HepG2 (cell line): ENCODE measurements around the gene FGD2. TPM values are rescaled to one million over a fixed set of nuclear protein-coding genes. Genes with fewer than 3 reads are reported as not detected.

Experiments used
- ARNTL ChIP-seq: sonication (generic); formaldehyde crosslinking; IDR thresholded peaks from 2 replicates; pipeline ENCODE4 v1.4.0; 2020; ENCODE audit warnings: mild to moderate bottlenecking, missing genetic modification reagents
- CHD4 ChIP-seq: fragments of 200-600 bp; sonication (generic); IDR thresholded peaks from 2 replicates; pipeline ENCODE4 v1.7.0; 2017; ENCODE audit warnings: mild to moderate bottlenecking, low read length, borderline replicate concordance
- ERF ChIP-seq: IDR thresholded peaks from 2 replicates; pipeline ENCODE4 v1.6.1; 2018; ENCODE audit warnings: missing biosample characterization, missing genetic modification reagents
- FOXC1 ChIP-seq: sonication (generic); formaldehyde crosslinking; IDR thresholded peaks from 2 replicates; pipeline ENCODE4 v1.8.0; 2022; ENCODE audit warnings: mild to moderate bottlenecking, missing genetic modification reagents, borderline replicate concordance
- GATAD2A ChIP-seq: IDR thresholded peaks from 2 replicates; pipeline ENCODE4 v1.6.1; 2016
- HMGA1 ChIP-seq: sonication (generic); formaldehyde crosslinking; conservative IDR thresholded peaks from 2 replicates; pipeline ENCODE4 v1.4.0; 2020; ENCODE audit warnings: missing genetic modification reagents
- NFATC3 ChIP-seq: sonication (generic); formaldehyde crosslinking; IDR thresholded peaks from 2 replicates; pipeline ENCODE4 v1.5.1; 2020; ENCODE audit warnings: mild to moderate bottlenecking, missing genetic modification reagents
- NR2F6 ChIP-seq, 2 experiments: IDR thresholded peaks; 2 replicates each; pipeline ENCODE4 v1.6.1; 2016; ENCODE audit warnings: antibody characterized with exemption in 1 of 2, mild to moderate bottlenecking in 1 of 2
- PAX8 ChIP-seq: sonication (generic); formaldehyde crosslinking; IDR thresholded peaks from 2 replicates; pipeline ENCODE4 v1.8.0; 2022; ENCODE audit warnings: mild to moderate bottlenecking, missing genetic modification reagents, borderline replicate concordance
- SPEN ChIP-seq: sonication (generic); formaldehyde crosslinking; IDR thresholded peaks from 2 replicates; pipeline ENCODE4 v1.5.1; 2020; ENCODE audit warnings: low read depth, mild to moderate bottlenecking, missing genetic modification reagents
- SYNCRIP ChIP-seq: fragments of 200-400 bp; formaldehyde crosslinking; IDR thresholded peaks from 2 replicates; pipeline ENCODE4 v1.6.1; 2018; ENCODE audit warnings: mild to moderate bottlenecking, low read depth, low read length; ENCODE audit not compliant: insufficient read depth
- TOPORS ChIP-seq: sonication (generic); formaldehyde crosslinking; IDR thresholded peaks from 2 replicates; pipeline ENCODE4 v1.8.0; 2023; ENCODE audit warnings: mild to moderate bottlenecking, missing genetic modification reagents
- YY1 ChIP-seq: IDR thresholded peaks from 2 replicates; pipeline ENCODE4 v1.6.1; 2011; ENCODE audit warnings: low read length, low read depth, moderate library complexity, mild to moderate bottlenecking; ENCODE audit not compliant: insufficient read depth, insufficient replicate concordance
- ZNF205 ChIP-seq: IDR thresholded peaks from 2 replicates; pipeline ENCODE4 v1.6.1; 2018; ENCODE audit warnings: missing biosample characterization, missing genetic modification reagents
- ZNF224 ChIP-seq: sonication (generic); formaldehyde crosslinking; IDR thresholded peaks from 2 replicates; pipeline ENCODE4 v1.5.0; 2020; ENCODE audit warnings: mild to moderate bottlenecking, missing genetic modification reagents
- ZNF234 ChIP-seq: sonication (generic); formaldehyde crosslinking; conservative IDR thresholded peaks from 2 replicates; pipeline ENCODE4 v1.5.1; 2020; ENCODE audit warnings: mild to moderate bottlenecking, missing genetic modification reagents
- ZNF44 ChIP-seq: sonication (generic); formaldehyde crosslinking; IDR thresholded peaks from 2 replicates; pipeline ENCODE4 v1.5.1; 2020; ENCODE audit warnings: mild to moderate bottlenecking, missing genetic modification reagents
- ZNF510 ChIP-seq: sonication (generic); formaldehyde crosslinking; IDR thresholded peaks from 2 replicates; pipeline ENCODE4 v1.4.0; 2020; ENCODE audit warnings: low read depth, mild to moderate bottlenecking, missing genetic modification reagents
- polyA plus RNA-seq, 8 experiments: library from polyadenylated mRNA; depleted of rRNA in 3 of 8; stranded (reverse) in 7 of 8; unstranded in 1 of 8; fragments of >200 nt; fragmentation: Illumina TruSeq in 4 of 8; extraction: Trizol in 4 of 8; gene quantifications; 2 replicates each; pipeline versions ENCODE4 v1.2.1 to v1.2.3, GENCODE V29; 2011 to 2016; ENCODE audit warnings: low read depth in 4 of 8, missing spikeins in 1 of 8, mixed read lengths in 1 of 8; ENCODE audit not compliant: insufficient read depth in 1 of 8
- total RNA-seq, 5 experiments: library from RNA; depleted of rRNA; stranded (reverse); fragments of >200 nt; fragmentation: Illumina TruSeq; extraction: Trizol; gene quantifications; 2 replicates each; pipeline ENCODE4 v1.2.3, GENCODE V29; 2016; ENCODE audit warnings: low read depth in 1 of 5
- TF ChIP-seq, protein P1 (sequence below): sonication (generic); formaldehyde crosslinking; IDR thresholded peaks from 2 replicates; pipeline ENCODE4 v1.4.0; 2020; ENCODE audit warnings: mild to moderate bottlenecking, missing genetic modification reagents
- TF ChIP-seq, protein P2 (sequence below): sonication (generic); formaldehyde crosslinking; IDR thresholded peaks from 2 replicates; pipeline ENCODE4 v1.5.1; 2020; ENCODE audit warnings: mild to moderate bottlenecking, missing genetic modification reagents, moderate library complexity
- TF ChIP-seq, protein P3 (sequence below): sonication (generic); formaldehyde crosslinking; IDR thresholded peaks from 2 replicates; pipeline ENCODE4 v1.9.0; 2021; ENCODE audit warnings: missing genetic modification reagents, mild to moderate bottlenecking, borderline replicate concordance
- TF ChIP-seq, protein P4 (sequence below): sonication (generic); formaldehyde crosslinking; IDR thresholded peaks from 2 replicates; pipeline ENCODE4 v1.4.0; 2020; ENCODE audit warnings: mild to moderate bottlenecking, missing genetic modification reagents, borderline replicate concordance

Gene FGD2
- total and polyA plus RNA-seq, 2 of the 13 experiments (the other 11 are each of a cell fraction or from before 2014, with no cell fraction given), result not detected

DNA sequence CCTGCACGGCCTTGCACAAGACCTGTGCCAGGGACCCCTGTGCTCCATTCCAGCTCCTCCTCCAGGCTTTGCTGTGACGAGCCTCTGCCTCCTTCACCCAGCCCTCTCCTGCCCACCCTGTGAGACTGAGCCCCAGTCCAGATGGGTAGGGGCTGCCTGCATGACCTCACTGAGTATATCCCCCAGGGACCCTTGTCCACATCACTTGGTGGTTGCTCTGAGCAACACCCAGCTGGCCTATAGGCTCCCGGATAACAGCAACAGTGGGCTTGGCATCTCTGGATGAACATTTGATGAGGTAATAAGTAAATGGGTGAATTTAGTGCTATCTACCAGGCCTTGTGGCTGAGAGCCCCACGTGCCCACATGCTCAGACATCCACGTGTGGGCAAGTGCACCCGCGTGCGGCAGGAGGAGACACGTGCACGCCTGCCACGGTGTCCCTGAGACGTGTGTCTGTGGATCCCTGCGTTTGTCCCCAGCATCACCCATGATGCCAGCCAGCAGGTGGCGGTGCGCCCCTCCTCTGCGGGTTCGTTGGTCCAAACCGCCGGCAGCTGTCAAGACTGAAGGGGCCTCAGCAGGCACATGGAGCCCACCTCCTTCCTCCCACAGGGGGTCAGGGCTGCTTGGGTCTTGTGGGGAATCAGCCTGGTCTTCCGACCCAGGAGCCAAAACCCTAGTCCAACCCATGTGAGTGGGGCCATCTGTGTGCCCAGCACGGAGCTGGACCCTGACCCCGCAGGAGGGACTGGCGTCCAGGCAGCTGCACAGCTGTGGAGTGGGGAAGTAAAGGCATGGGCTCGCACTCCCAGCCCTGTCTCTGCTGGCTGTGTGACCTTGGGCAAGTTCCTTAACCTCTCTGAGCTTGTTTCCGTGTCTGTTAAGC, 45.9 kb downstream of the FGD2 start (continued):
- TF ChIP-seq, protein P1, sequence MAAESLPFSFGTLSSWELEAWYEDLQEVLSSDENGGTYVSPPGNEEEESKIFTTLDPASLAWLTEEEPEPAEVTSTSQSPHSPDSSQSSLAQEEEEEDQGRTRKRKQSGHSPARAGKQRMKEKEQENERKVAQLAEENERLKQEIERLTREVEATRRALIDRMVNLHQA, result no peak
- TF ChIP-seq ERF (CRISPR knock-in tag) (peak; percentile 79; the same call in 1 of the 2 replicates), HMGA1 (CRISPR knock-in tag) (no peak), ZNF205 (peak; percentile 88), GATAD2A (CRISPR knock-in tag) (peak; percentile 87; the same call in 1 of the 2 replicates), ZNF234 (no peak), ARNTL (CRISPR knock-in tag) (no peak; the same call in 1 of the 2 replicates), SPEN (CRISPR knock-in tag) (no peak; the same call in 1 of the 2 replicates), ZNF224 (peak; percentile 90; the same call in 1 of the 2 replicates), YY1 (peak; percentile 42), NR2F6 (IDR thresholded peaks at IDR 0.05) (no peak), NR2F6 (CRISPR knock-in tag; IDR thresholded peaks at IDR 0.05) (peak; percentile 71; the same call in 1 of the 2 replicates), ZNF510 (CRISPR knock-in tag) (no peak), NFATC3 (no peak), ZNF44 (CRISPR knock-in tag) (no peak), CHD4 (peak; percentile 98), FOXC1 (CRISPR knock-in tag) (no peak), PAX8 (CRISPR knock-in tag) (peak; percentile 32; the same call in 1 of the 2 replicates), TOPORS (peak; percentile 83; the same call in 1 of the 2 replicates), SYNCRIP (no peak)
- TF ChIP-seq, protein P2, sequence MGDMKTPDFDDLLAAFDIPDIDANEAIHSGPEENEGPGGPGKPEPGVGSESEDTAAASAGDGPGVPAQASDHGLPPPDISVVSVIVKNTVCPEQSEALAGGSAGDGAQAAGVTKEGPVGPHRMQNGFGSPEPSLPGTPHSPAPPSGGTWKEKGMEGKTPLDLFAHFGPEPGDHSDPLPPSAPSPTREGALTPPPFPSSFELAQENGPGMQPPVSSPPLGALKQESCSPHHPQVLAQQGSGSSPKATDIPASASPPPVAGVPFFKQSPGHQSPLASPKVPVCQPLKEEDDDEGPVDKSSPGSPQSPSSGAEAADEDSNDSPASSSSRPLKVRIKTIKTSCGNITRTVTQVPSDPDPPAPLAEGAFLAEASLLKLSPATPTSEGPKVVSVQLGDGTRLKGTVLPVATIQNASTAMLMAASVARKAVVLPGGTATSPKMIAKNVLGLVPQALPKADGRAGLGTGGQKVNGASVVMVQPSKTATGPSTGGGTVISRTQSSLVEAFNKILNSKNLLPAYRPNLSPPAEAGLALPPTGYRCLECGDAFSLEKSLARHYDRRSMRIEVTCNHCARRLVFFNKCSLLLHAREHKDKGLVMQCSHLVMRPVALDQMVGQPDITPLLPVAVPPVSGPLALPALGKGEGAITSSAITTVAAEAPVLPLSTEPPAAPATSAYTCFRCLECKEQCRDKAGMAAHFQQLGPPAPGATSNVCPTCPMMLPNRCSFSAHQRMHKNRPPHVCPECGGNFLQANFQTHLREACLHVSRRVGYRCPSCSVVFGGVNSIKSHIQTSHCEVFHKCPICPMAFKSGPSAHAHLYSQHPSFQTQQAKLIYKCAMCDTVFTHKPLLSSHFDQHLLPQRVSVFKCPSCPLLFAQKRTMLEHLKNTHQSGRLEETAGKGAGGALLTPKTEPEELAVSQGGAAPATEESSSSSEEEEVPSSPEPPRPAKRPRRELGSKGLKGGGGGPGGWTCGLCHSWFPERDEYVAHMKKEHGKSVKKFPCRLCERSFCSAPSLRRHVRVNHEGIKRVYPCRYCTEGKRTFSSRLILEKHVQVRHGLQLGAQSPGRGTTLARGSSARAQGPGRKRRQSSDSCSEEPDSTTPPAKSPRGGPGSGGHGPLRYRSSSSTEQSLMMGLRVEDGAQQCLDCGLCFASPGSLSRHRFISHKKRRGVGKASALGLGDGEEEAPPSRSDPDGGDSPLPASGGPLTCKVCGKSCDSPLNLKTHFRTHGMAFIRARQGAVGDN (CRISPR knock-in tag), result peak; percentile 93
- TF ChIP-seq, protein P3, sequence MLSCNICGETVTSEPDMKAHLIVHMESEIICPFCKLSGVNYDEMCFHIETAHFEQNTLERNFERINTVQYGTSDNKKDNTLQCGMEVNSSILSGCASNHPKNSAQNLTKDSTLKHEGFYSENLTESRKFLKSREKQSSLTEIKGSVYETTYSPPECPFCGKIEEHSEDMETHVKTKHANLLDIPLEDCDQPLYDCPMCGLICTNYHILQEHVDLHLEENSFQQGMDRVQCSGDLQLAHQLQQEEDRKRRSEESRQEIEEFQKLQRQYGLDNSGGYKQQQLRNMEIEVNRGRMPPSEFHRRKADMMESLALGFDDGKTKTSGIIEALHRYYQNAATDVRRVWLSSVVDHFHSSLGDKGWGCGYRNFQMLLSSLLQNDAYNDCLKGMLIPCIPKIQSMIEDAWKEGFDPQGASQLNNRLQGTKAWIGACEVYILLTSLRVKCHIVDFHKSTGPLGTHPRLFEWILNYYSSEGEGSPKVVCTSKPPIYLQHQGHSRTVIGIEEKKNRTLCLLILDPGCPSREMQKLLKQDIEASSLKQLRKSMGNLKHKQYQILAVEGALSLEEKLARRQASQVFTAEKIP (CRISPR knock-in tag), result no peak
- TF ChIP-seq, protein P4, sequence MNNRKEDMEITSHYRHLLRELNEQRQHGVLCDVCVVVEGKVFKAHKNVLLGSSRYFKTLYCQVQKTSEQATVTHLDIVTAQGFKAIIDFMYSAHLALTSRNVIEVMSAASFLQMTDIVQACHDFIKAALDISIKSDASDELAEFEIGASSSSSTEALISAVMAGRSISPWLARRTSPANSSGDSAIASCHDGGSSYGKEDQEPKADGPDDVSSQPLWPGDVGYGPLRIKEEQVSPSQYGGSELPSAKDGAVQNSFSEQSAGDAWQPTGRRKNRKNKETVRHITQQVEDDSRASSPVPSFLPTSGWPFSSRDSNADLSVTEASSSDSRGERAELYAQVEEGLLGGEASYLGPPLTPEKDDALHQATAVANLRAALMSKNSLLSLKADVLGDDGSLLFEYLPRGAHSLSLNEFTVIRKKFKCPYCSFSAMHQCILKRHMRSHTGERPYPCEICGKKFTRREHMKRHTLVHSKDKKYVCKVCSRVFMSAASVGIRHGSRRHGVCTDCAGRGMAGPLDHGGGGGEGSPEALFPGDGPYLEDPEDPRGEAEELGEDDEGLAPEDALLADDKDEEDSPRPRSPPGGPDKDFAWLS (CRISPR knock-in tag), result no peak
